ENCODE results near the gene AKT3.
"Not testable (repeated sequence)": the region's sequence is repeated elsewhere in the genome, so short reads cannot be mapped to it uniquely, and the experiment has no call there.

Gene AKT3

GRCh38 chr1:243597383-243597782 lies 252.7 kb downstream of the AKT3 start:
- H3K4me3 ChIP-seq (ENCODE audit: control insufficient read depth, low read depth, low read length), result no peak overlapping the region
- TF ChIP-seq, protein P1, sequence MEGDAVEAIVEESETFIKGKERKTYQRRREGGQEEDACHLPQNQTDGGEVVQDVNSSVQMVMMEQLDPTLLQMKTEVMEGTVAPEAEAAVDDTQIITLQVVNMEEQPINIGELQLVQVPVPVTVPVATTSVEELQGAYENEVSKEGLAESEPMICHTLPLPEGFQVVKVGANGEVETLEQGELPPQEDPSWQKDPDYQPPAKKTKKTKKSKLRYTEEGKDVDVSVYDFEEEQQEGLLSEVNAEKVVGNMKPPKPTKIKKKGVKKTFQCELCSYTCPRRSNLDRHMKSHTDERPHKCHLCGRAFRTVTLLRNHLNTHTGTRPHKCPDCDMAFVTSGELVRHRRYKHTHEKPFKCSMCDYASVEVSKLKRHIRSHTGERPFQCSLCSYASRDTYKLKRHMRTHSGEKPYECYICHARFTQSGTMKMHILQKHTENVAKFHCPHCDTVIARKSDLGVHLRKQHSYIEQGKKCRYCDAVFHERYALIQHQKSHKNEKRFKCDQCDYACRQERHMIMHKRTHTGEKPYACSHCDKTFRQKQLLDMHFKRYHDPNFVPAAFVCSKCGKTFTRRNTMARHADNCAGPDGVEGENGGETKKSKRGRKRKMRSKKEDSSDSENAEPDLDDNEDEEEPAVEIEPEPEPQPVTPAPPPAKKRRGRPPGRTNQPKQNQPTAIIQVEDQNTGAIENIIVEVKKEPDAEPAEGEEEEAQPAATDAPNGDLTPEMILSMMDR (IDR thresholded peaks at IDR 0.05; ENCODE audit: control insufficient read depth, insufficient read depth, low read depth, low read length, missing control alignments), result no peak
- no peak for DNase-seq (ENCODE audit: low read depth)

DNA sequence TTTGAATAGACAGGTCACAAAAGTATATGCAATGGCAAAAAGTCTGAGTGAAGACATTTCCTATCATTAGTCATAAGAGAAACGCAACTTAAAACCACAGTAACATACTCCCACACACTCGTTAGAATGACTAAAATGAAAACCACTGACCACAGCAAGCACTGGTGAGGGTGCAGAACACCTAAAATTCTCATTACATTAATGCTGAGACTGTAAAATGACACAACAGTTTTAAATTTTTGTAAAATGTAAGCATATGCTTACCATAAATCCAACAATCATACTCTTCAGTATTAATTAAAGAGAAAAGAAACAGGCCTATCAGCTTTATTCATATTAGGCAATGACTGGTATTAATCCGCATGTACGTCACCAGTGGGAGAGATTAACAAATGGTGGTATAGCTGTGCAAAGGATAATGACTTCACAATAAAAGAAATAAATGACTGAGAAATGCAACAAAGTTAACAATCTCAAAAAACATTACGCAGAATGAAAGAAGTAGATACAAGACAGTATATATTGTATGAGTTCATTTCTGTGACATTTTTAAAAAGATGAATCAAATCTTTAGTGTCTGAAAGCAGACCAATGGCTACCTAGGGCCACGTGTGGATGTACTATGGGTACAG lies 253.5 kb downstream of the AKT3 start:
- DNase-seq (ENCODE audit: low read depth), result peak; percentile 84
- TF ChIP-seq, protein P1 (IDR thresholded peaks at IDR 0.05; ENCODE audit: control insufficient read depth, insufficient read depth, low read depth, low read length, missing control alignments), result no peak
- H3K4me3 ChIP-seq (ENCODE audit: control insufficient read depth, low read depth, low read length), result no peak overlapping the region

DNA sequence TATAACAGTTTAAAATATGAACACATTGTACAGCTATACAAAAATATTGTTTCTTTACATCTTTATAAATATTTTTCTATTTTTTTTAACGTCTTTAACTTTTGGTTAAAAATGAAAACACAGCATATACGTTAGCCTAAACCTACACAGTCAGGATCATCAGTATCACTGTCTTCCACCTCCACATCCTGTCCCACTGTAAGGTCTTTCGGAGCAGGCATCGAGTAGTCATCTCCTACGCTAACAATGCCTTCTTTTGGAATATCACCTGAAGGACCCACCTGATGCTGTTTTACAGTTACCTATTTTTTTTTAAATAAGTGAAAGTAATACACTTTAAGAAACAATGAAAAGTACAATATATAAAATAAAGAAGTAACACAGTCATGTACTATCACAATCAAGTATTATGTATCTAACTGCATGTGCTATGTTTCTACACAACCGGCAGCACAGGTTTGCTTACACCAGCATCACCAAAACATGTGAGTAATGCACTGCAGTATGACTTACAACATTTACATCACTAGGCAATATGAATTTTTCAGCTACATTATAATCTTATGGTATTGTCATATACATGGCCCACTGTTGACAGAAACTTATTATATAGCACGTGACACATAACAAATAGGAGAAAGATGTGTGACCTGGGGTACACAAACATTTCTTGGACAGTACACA lies 254.4 kb downstream of the AKT3 start:
- no peak for DNase-seq (ENCODE audit: low read depth)
- no peak overlapping the region for H3K4me3 ChIP-seq (ENCODE audit: control insufficient read depth, low read depth, low read length)
- TF ChIP-seq, protein P1 (IDR thresholded peaks at IDR 0.05; ENCODE audit: control insufficient read depth, insufficient read depth, low read depth, low read length, missing control alignments), result no peak

DNA sequence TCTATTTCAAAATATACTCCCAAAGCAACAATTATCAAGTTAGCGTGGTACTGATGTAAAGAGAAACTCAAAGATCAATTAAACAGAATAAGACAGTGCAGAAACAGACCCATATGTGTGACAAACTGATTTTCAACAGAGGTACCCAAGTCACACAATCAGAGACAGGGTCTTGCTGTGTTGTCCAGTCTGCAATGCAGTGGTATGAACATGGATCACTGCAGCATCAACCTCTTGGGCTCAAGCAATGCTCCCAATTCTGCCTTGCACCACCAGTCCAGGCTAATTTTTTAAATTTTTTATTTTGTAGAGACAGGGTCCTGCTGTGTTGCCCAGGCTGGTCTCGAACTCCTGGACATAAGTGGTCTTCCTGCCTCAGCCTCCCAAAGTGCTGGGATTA lies 255.6 kb downstream of the AKT3 start:
- TF ChIP-seq, protein P1 (IDR thresholded peaks at IDR 0.05; ENCODE audit: control insufficient read depth, insufficient read depth, low read depth, low read length, missing control alignments), result no peak
- no peak for DNase-seq (ENCODE audit: low read depth)
- H3K4me3 ChIP-seq (ENCODE audit: control insufficient read depth, low read depth, low read length), result no peak overlapping the region

DNA sequence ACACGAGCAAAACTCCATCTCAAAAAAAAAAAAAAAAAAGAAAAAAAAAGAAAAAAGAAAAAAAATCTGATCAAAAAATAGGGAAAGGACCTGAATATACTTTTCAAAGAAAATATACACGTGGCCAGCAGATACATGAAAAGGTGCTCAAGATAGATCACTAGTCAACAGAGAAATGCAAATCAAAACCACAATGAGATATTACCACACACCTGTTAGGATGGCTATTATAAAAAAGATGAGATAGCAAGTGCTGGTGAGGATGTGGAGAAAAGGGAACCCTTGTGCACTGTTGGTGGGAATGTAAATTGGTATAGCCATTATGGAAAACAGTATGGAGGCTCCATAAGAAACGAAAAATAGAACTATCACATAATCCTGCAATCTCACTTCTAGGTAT lies 260.8 kb downstream of the AKT3 start:
- DNase-seq (ENCODE audit: low read depth), result not testable (repeated sequence)

GRCh38 chr1:243587823-243588560 lies 262.1 kb downstream of the AKT3 start:
- DNase-seq (ENCODE audit: low read depth), result no peak
- H3K4me3 ChIP-seq (ENCODE audit: control insufficient read depth, low read depth, low read length), result no peak overlapping the region
- TF ChIP-seq, protein P1 (IDR thresholded peaks at IDR 0.05; ENCODE audit: control insufficient read depth, insufficient read depth, low read depth, low read length, missing control alignments), result no peak

More for the DNA sequence above, 260.8 kb downstream of the AKT3 start:
- H3K4me3 ChIP-seq (ENCODE audit: control insufficient read depth, low read depth, low read length), result not testable (repeated sequence)

GRCh38 chr1:243587285-243587684 lies 262.8 kb downstream of the AKT3 start:
- H3K4me3 ChIP-seq (ENCODE audit: control insufficient read depth, low read depth, low read length), result no peak overlapping the region
- DNase-seq (ENCODE audit: low read depth), result no peak
- TF ChIP-seq, protein P1 (IDR thresholded peaks at IDR 0.05; ENCODE audit: control insufficient read depth, insufficient read depth, low read depth, low read length, missing control alignments), result no peak

Data from AG09309 (cell line).